ENCODE results near the gene CD74. TPM values are rescaled to one million over a fixed set of nuclear protein-coding genes. Genes with fewer than 3 reads are reported as not detected.
"Not testable (repeated sequence)": the region's sequence is repeated elsewhere in the genome, so short reads cannot be mapped to it uniquely, and the experiment has no call there.

Gene CD74
- total RNA-seq, 4 donors from 2014 or later, result 91.0 to 1,037 (median 261) TPM

GRCh38 chr5:150428106-150428876 lies 15.6 kb upstream of the CD74 start:
- 71 to 80% methylated on average over 16 to 18 of the region's 18 CpGs for WGBS, 2 donors
- no peak overlapping the region for H3K4me3 ChIP-seq
- DNase-seq, result no peak
- no peak overlapping the region for H3K27ac ChIP-seq
- no peak for TF ChIP-seq CTCF (IDR thresholded peaks at IDR 0.05)
- H3K4me1 ChIP-seq, result peaks cover 3 to 16% (median 5%) of the 10 kb centered on the region in 3 donors
- intact Hi-C loops (cut with DNase I), result no loop called here
- no peaks in the 10 kb centered on the region for H3K9me3 ChIP-seq
- H3K36me3 ChIP-seq, result no peaks in the 10 kb centered on the region
- no peaks in the 10 kb centered on the region for H3K27me3 ChIP-seq

GRCh38 chr5:150426165-150426564 lies 13.5 kb upstream of the CD74 start:
- 96 to 100% methylated on average over 7 to 9 of the region's 9 CpGs for WGBS, 2 donors
- DNase-seq; H3K9me3 ChIP-seq; H3K27me3 ChIP-seq; H3K36me3 ChIP-seq; H3K4me1 ChIP-seq; H3K27ac ChIP-seq; H3K4me3 ChIP-seq; intact Hi-C loops (cut with DNase I): not testable (repeated sequence)

GRCh38 chr5:150422758-150423157 lies 10.0 kb upstream of the CD74 start:
- Histone ChIP-seq H3K36me3 (no peaks in the 10 kb centered on the region), H3K27me3 (no peaks in the 10 kb centered on the region), H3K27ac (no peak overlapping the region), H3K4me1 (no peaks in the 10 kb centered on the region), H3K4me3 (no peak overlapping the region), H3K9me3 (no peaks in the 10 kb centered on the region)
- no peak for DNase-seq
- TF ChIP-seq POLR2A (IDR thresholded peaks at IDR 0.05) (no peak), CTCF (IDR thresholded peaks at IDR 0.05) (no peak)
- intact Hi-C loops (cut with DNase I), result no loop called here
- 60 to 81% methylated on average over 3 of the region's 3 CpGs for WGBS, 2 donors

- Histone ChIP-seq H3K36me3 (no peaks in the 10 kb centered on the region), H3K27ac (no peak overlapping the region), H3K9me3 (no peaks in the 10 kb centered on the region), H3K4me3 (no peak overlapping the region), H3K27me3 (no peaks in the 10 kb centered on the region), H3K4me1 (no peaks in the 10 kb centered on the region)
- 64 to 65% methylated on average over 2 of the region's 4 CpGs for WGBS, 2 donors
- no peak for TF ChIP-seq POLR2A (IDR thresholded peaks at IDR 0.05)
- no peak for TF ChIP-seq CTCF (IDR thresholded peaks at IDR 0.05)
- DNase-seq, result no peak
- intact Hi-C loops (cut with DNase I), result no loop called here
Measured at GRCh38 chr5:150422075-150422474, 9.4 kb upstream of the CD74 start.

GRCh38 chr5:150419630-150420270 lies 7.0 kb upstream of the CD74 start:
- intact Hi-C loops (cut with DNase I), result no loop called here
- Histone ChIP-seq H3K4me1 (no peaks in the 10 kb centered on the region), H3K27me3 (no peaks in the 10 kb centered on the region), H3K27ac (no peak overlapping the region), H3K36me3 (no peaks in the 10 kb centered on the region), H3K9me3 (no peaks in the 10 kb centered on the region), H3K4me3 (no peak overlapping the region)
- no peak for DNase-seq
- 66 to 68% methylated on average over 7 of the region's 7 CpGs for WGBS, 2 donors
- TF ChIP-seq CTCF (IDR thresholded peaks at IDR 0.05) (no peak), POLR2A (IDR thresholded peaks at IDR 0.05) (no peak)

GRCh38 chr5:150413902-150414790 lies 1.4 kb upstream of the CD74 start:
- DNase-seq; H3K27me3 ChIP-seq; H3K36me3 ChIP-seq; intact Hi-C loops (cut with DNase I); H3K9me3 ChIP-seq; H3K4me3 ChIP-seq: not testable (repeated sequence)
- H3K27ac ChIP-seq, result peak overlapping the region; percentile 81 to 95 (median 84)
- H3K4me1 ChIP-seq, result peaks cover 10 to 44% (median 19%) of the 10 kb centered on the region in 3 donors
- WGBS, 2 donors, result 85 to 91% methylated on average over 15 to 16 of the region's 16 CpGs

All from esophagus squamous epithelium (tissue), 5 donors.